Hematopoietic multipotent progenitor cell treated with erythropoietin and hydrocortisone succinate and interleukin-3 and kit ligand, for 4 days (in vitro differentiated cells): ENCODE measurements around the gene MBOAT2.

Experiments
- DNase-seq: peaks from one replicate; pipeline ENCODE4 v3.0.0-alpha.2; 2015

MBOAT2 gene

GRCh38 chr2:8893474-8893873, 110.0 kb downstream of the MBOAT2 start:
- DNase-seq: no peak

- DNase-seq: no peak
Observed at GRCh38 chr2:8892111-8892510, 111.4 kb downstream of the MBOAT2 start.

- no peak for DNase-seq
Observed at GRCh38 chr2:8889978-8890377, 113.5 kb downstream of the MBOAT2 start.

GRCh38 chr2:8888963-8889362, 114.5 kb downstream of the MBOAT2 start:
- no peak for DNase-seq

GRCh38 chr2:8886876-8887275, 116.6 kb downstream of the MBOAT2 start:
- peak; percentile 41 for DNase-seq

GRCh38 chr2:8886202-8886518, 117.3 kb downstream of the MBOAT2 start:
- DNase-seq: no peak

GRCh38 chr2:8885449-8886201, 117.9 kb downstream of the MBOAT2 start:
- no peak for DNase-seq

- DNase-seq: no peak
Observed at GRCh38 chr2:8884812-8885211, 118.7 kb downstream of the MBOAT2 start.

- peak; percentile 67 for DNase-seq
Observed at GRCh38 chr2:8882094-8882493, 121.4 kb downstream of the MBOAT2 start.

GRCh38 chr2:8877894-8878293, 125.6 kb downstream of the MBOAT2 start:
- no peak for DNase-seq

GRCh38 chr2:8877332-8877731, 126.2 kb downstream of the MBOAT2 start:
- DNase-seq: no peak

- no peak for DNase-seq
Observed at GRCh38 chr2:8876628-8877027, 126.9 kb downstream of the MBOAT2 start.

- peak; percentile 82 for DNase-seq
Observed at GRCh38 chr2:8872821-8873432, 130.6 kb downstream of the MBOAT2 start.

- no peak for DNase-seq
Observed at GRCh38 chr2:8870441-8870840, 133.0 kb downstream of the MBOAT2 start.

- no peak for DNase-seq
Observed at GRCh38 chr2:8867363-8867762, 136.1 kb downstream of the MBOAT2 start.

- no peak for DNase-seq
Observed at GRCh38 chr2:8863331-8863953, 140.0 kb downstream of the MBOAT2 start.

- DNase-seq: no peak
Observed at GRCh38 chr2:8862230-8862629, 141.3 kb downstream of the MBOAT2 start.

- DNase-seq: no peak
Observed at GRCh38 chr2:8861797-8862196, 141.7 kb downstream of the MBOAT2 start.

GRCh38 chr2:8860239-8860638, 143.2 kb downstream of the MBOAT2 start:
- DNase-seq: no peak

GRCh38 chr2:8858910-8859309, 144.6 kb downstream of the MBOAT2 start:
- no peak for DNase-seq

GRCh38 chr2:8858264-8858663, 145.2 kb downstream of the MBOAT2 start:
- no peak for DNase-seq

- no peak for DNase-seq
Observed at GRCh38 chr2:8857709-8858108, 145.8 kb downstream of the MBOAT2 start.

GRCh38 chr2:8856176-8856575, 147.3 kb downstream of the MBOAT2 start:
- DNase-seq: no peak

- DNase-seq: no peak
Observed at GRCh38 chr2:8855010-8855409, 148.5 kb downstream of the MBOAT2 start.

- DNase-seq: no peak
Observed at GRCh38 chr2:8853426-8853825, 150.1 kb downstream of the MBOAT2 start.
